GM12873 (cell line): ENCODE results near the gene HIP1R.

Experiments used
- TF ChIP-seq, protein P1 (sequence below): IDR thresholded peaks from 2 replicates; pipeline ENCODE4 v1.5.1; 2012; ENCODE audit warnings: low read depth, mild to moderate bottlenecking, moderate library complexity, low read length, control low read depth; ENCODE audit not compliant: insufficient read depth; ENCODE audit errors: missing control alignments

HIP1R gene

DNA sequence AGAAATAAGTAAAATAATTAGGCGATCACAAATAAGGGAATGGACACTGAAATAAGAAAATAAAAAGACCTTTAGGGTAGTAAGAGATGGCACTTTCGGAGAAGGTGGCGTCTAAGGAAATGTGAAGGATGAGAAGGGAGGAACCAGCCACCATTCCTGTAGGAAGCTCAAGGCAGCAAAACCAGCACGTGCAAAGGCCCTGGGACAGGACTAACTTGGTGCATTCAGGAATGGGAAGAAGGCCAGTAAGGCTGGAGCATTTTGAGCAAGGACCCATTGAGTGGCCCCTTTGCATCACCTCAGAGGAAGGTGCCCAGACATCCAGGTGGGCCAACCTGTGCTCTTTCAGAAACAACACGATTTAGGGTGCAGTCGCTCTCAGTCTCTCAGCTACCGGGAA, 61.4 kb downstream of the HIP1R start:
- TF ChIP-seq, protein P1, sequence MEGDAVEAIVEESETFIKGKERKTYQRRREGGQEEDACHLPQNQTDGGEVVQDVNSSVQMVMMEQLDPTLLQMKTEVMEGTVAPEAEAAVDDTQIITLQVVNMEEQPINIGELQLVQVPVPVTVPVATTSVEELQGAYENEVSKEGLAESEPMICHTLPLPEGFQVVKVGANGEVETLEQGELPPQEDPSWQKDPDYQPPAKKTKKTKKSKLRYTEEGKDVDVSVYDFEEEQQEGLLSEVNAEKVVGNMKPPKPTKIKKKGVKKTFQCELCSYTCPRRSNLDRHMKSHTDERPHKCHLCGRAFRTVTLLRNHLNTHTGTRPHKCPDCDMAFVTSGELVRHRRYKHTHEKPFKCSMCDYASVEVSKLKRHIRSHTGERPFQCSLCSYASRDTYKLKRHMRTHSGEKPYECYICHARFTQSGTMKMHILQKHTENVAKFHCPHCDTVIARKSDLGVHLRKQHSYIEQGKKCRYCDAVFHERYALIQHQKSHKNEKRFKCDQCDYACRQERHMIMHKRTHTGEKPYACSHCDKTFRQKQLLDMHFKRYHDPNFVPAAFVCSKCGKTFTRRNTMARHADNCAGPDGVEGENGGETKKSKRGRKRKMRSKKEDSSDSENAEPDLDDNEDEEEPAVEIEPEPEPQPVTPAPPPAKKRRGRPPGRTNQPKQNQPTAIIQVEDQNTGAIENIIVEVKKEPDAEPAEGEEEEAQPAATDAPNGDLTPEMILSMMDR, result no peak

DNA sequence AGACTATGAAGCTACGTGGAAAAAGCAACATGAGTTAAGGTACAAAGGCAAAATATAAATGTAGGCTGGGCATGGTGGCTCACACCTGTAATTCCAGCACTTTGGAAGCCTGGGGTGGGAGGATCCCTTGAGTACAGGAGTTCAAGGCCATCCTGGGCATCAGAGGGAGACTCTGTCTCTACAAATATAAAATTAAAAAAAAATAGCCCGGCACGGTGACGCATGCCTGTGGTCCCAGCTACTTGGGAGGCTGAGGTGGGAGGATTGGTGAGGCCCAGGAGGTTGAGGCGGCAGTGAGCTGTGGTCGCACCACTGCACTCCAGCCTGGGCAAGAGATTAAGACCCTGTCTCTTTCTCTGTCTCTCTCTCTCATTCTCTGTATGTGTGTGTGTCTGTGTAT, 64.6 kb downstream of the HIP1R start:
- TF ChIP-seq, protein P1, result no peak

DNA sequence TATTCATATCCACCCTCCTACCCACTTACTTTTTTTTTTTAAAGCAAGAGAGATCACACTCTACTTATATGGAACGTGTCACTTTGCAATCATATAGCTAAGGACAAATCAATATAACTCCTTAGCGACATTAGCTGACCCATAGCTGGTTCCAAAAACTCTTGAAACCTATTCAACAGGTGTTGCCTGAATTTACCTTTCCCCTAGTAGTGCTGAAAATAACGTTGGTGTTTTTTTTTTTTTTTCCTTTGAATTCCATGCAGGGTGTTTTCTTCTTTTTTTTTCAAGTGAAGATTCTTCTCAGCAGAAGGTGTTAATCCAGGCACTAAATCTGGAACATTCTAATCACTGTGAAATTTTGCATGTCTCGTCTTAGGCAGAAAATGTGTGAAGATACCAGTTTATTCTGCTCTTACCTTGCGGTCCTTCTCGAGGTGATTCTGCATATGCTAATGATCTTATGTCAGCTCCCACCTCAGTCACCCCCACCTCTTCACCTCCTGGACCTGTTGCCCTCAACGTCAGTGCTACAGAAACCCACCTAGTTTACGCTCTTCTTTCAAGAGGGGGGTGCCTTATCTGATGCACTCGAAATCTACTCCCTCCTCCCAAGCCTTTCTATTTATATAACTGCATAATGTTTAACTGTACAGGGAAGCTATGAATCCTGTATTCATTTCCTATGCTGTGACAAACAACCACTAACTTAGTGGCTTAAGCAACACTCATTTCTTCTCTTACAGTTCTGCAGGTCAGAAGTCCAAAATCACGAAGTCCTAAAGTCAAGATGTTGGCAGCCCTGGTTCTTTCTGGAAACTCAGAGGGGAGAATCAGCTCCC, 67.8 kb downstream of the HIP1R start:
- TF ChIP-seq, protein P1, result no peak

DNA sequence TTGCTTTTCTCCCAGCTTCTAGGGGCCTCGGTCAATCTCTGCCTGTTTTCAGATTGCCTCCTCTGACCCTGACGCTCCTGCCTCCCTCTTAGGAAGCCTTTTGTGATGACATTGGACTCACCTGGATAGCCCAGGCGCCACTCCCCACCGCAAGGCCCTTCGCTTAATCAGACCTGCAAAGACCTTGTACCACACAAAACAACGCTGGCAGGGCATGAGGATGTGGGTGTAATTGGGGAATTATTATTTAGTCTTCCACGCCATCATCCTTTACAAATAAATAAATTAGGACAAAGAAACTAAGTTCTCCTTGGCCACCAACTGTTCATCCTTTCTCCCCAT, 68.4 kb downstream of the HIP1R start:
- TF ChIP-seq, protein P1, result no peak

DNA sequence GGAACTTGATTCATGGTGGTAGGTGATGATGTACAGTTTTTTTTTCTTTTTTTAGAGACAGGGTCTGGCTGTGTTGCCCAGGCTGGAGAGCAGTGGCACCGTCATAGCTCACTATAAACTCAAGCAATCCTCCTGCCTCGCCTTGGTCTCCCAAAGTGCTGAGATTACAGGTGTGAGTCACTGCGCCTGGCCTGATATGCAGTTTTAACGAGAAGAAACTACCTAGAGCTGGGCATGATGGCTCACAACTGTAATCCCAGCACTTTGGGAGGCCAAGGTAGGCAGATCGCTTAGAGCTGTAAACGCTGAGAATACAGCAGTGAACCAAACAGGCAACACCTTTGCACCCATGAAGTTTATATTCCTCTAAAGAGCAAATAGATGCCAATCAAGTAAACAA, 73.7 kb downstream of the HIP1R start:
- TF ChIP-seq, protein P1, result no peak

DNA sequence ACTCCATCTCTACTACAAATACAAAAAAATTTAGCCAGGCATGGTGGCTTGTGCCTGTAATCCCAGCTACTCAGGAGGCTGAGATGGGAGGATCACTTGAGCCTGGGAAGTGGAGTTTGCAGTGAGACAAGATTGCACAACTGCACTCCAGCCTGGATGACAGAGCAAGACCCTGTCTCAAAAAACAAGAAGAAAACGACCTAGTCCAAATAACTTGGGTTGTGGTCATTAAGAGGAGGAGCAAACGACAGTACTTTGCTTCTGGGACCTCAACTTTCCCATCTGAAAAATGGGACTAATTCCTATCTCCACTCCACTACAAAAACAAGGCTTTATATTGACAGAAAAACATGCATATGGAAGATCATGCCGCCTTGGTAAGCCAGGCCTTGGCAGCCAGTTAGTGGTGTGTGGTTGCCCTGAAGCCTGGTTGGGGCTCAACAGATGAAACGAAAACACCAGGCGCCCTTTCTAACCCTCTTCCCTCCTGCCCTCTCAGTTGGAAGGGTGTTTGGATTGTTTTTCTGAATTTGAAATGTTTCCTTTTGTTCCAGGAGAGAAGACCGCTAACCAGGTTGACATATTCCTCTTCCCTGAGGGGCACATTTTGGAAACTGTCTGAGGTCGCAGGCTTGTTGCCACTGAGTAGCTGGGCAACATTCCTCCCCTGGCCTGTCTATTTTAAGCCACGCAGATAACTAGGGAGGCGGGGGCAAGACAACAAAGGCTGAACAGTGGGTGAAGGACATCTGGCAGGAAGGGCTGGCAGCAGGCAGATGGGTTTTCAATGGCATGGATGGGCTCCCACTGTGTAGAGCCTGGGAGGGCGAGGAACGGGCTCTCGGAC, 74.4 kb downstream of the HIP1R start:
- TF ChIP-seq, protein P1, result no peak
